ENCODE results near the gene PRPF6. TPM values are rescaled to one million over a fixed set of nuclear protein-coding genes. Genes with fewer than 3 reads are reported as not detected.
"Not testable (repeated sequence)": the region's sequence is repeated elsewhere in the genome, so short reads cannot be mapped to it uniquely, and the experiment has no call there.

PRPF6 gene
- total RNA-seq, 1 experiment from 2014 or later: 103 TPM

- peak within 1 kb of the TSS; percentile 90 for H3K4me2 ChIP-seq
- H3K79me2 ChIP-seq (ENCODE audit: low read depth): peaks cover 20% of the 10 kb centered on the region
- no peaks in the 10 kb centered on the region for H3K27me3 ChIP-seq (ENCODE audit: insufficient read depth, low read depth)
- peak within 1 kb of the TSS; percentile 75 for H3K4me3 ChIP-seq
- peak within 1 kb of the TSS; percentile 75 for H2AFZ ChIP-seq
- TF ChIP-seq, protein P1, sequence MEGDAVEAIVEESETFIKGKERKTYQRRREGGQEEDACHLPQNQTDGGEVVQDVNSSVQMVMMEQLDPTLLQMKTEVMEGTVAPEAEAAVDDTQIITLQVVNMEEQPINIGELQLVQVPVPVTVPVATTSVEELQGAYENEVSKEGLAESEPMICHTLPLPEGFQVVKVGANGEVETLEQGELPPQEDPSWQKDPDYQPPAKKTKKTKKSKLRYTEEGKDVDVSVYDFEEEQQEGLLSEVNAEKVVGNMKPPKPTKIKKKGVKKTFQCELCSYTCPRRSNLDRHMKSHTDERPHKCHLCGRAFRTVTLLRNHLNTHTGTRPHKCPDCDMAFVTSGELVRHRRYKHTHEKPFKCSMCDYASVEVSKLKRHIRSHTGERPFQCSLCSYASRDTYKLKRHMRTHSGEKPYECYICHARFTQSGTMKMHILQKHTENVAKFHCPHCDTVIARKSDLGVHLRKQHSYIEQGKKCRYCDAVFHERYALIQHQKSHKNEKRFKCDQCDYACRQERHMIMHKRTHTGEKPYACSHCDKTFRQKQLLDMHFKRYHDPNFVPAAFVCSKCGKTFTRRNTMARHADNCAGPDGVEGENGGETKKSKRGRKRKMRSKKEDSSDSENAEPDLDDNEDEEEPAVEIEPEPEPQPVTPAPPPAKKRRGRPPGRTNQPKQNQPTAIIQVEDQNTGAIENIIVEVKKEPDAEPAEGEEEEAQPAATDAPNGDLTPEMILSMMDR (conservative IDR thresholded peaks at IDR 0.05): no peak
- no peak for TF ChIP-seq EZH2 (IDR thresholded peaks at IDR 0.05; ENCODE audit: low read depth)
- no TSS peak for BruUV-seq (replicated peaks)
- H3K27ac ChIP-seq: no peak within 1 kb of the TSS
- ChIA-PET POLR2A (ENCODE audit: unreplicated experiment) (no interaction called here), CTCF (no interaction called here)
- peaks cover 11% of the 10 kb centered on the region; the same call in 1 of the 2 replicates for H3K36me3 ChIP-seq (ENCODE audit: low read depth)
- peaks cover 11% of the 10 kb centered on the region for H3K4me1 ChIP-seq (replicated peaks; ENCODE audit: insufficient read depth)
- peaks cover 33% of the 10 kb centered on the region for H3F3A ChIP-seq (ENCODE audit: insufficient read depth, low read depth)
- intact Hi-C loops (cut with micrococcal nuclease; ENCODE audit: unreplicated experiment): loop anchor here (5.0 kb wide), 3 partner anchors 152 to 533 kb away; partner anchors contain the start of genes ARFRP1 and ZGPAT
- no peaks in the 10 kb centered on the region for H3K9me2 ChIP-seq (ENCODE audit: insufficient read depth)
- DNase-seq: peak; percentile 28 to 75
- no peaks in the 10 kb centered on the region for H3K9me3 ChIP-seq (ENCODE audit: insufficient read depth, low read depth)
- H4K20me1 ChIP-seq (ENCODE audit: insufficient read depth): peaks cover 5% of the 10 kb centered on the region; the same call in 1 of the 2 replicates
Observed at GRCh38 chr20:63969838-63970713, 10.9 kb upstream of the PRPF6 start, which contains the start of gene ZNF512B. TSS of gene ZNF512B (minus strand) at chr20:63969930. CDS start at chr20:63967950, 1,980 bp downstream.

GRCh38 chr20:63970714-63971431 is 10.1 kb upstream of the PRPF6 start:
- Histone ChIP-seq H3K4me2 (peak overlapping the region; percentile 90), H3K9me3 (ENCODE audit: insufficient read depth, low read depth) (no peaks in the 10 kb centered on the region), H3K27me3 (ENCODE audit: insufficient read depth, low read depth) (no peaks in the 10 kb centered on the region), H3K4me3 (peak overlapping the region; percentile 75), H3K79me2 (ENCODE audit: low read depth) (peaks cover 20% of the 10 kb centered on the region), H3K4me1 (replicated peaks; ENCODE audit: insufficient read depth) (peaks cover 11% of the 10 kb centered on the region), H3K9me2 (ENCODE audit: insufficient read depth) (no peaks in the 10 kb centered on the region), H3K36me3 (ENCODE audit: low read depth) (peaks cover 11% of the 10 kb centered on the region; the same call in 1 of the 2 replicates), H3F3A (ENCODE audit: insufficient read depth, low read depth) (peaks cover 33% of the 10 kb centered on the region), H4K20me1 (ENCODE audit: insufficient read depth) (peaks cover 5% of the 10 kb centered on the region; the same call in 1 of the 2 replicates), H3K27ac (no peak overlapping the region), H2AFZ (no peak overlapping the region)
- POLR2A ChIA-PET (ENCODE audit: unreplicated experiment): no interaction called here
- intact Hi-C loops (cut with micrococcal nuclease; ENCODE audit: unreplicated experiment): loop anchor here (5.0 kb wide), 3 partner anchors 151 to 534 kb away; partner anchors contain the start of genes ARFRP1 and ZGPAT
- no peak for DNase-seq
- no TSS peak for BruUV-seq (replicated peaks)
- CTCF ChIA-PET: no interaction called here
- TF ChIP-seq, protein P1 (conservative IDR thresholded peaks at IDR 0.05): no peak
- no peak for TF ChIP-seq EZH2 (IDR thresholded peaks at IDR 0.05; ENCODE audit: low read depth)

- H2AFZ ChIP-seq; BruUV-seq (replicated peaks); POLR2A ChIA-PET (ENCODE audit: unreplicated experiment); DNase-seq; CTCF ChIA-PET; H3K36me3 ChIP-seq (ENCODE audit: low read depth); H4K20me1 ChIP-seq (ENCODE audit: insufficient read depth); H3K9me2 ChIP-seq (ENCODE audit: insufficient read depth); H3K4me2 ChIP-seq; H3K4me3 ChIP-seq; H3K27ac ChIP-seq; H3K27me3 ChIP-seq (ENCODE audit: insufficient read depth, low read depth); H3K9me3 ChIP-seq (ENCODE audit: insufficient read depth, low read depth): not testable (repeated sequence)
- peaks cover 20% of the 10 kb centered on the region for H3K79me2 ChIP-seq (ENCODE audit: low read depth)
- peaks cover 33% of the 10 kb centered on the region for H3F3A ChIP-seq (ENCODE audit: insufficient read depth, low read depth)
- intact Hi-C loops (cut with micrococcal nuclease; ENCODE audit: unreplicated experiment): loop anchor here (2.0 to 5.0 kb wide), 4 partner anchors 15 to 535 kb away; partner anchors contain the start of genes ARFRP1, UCKL1 and ZGPAT
- H3K4me1 ChIP-seq (replicated peaks; ENCODE audit: insufficient read depth): peaks cover 11% of the 10 kb centered on the region
Observed at GRCh38 chr20:63971960-63972311, 9.0 kb upstream of the PRPF6 start.

Data from PC-9 (cell line).